Measurements from ENCODE around the gene AHCY.
"Not testable (repeated sequence)": the region's sequence is repeated elsewhere in the genome, so short reads cannot be mapped to it uniquely, and the experiment has no call there.

AHCY gene

DNA sequence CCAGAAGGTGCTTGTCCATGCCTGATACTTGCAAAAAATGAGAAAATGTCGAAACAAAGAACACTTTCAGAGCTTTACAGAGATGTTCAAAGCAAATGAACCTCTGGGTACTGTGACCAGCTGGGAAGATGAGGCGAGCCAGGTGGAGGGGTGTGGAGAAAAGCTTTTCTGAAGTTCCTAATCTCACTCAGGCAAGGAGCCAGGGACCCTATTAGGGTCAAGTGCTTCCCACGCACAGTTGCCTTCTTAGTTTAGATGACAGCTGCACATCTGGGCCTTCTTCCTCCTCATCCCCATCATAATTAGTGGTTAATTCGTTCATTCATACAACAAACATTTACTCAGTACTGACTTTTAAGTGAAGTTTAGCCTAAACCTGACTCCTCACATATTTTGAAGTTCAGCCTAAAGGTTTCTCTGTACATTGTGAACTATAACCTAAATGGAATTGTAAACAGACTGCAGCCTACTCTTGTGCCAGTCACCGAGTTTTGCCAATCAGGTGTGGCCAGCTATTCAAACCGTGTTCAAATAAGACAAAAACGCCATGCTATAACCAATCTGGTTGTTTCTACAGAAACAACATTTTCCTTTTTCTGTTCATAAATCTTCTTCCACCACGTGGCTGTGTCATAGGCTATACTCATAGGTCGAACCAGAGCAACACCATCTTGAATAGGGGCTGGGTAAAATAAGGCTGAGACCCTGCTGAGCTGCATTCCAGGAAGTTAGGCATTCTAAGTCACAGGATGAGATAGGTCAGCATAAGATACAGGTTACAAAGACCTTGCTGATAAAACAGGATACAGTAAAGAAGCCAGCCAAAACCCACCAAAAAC, 19.3 kb upstream of the AHCY start:
- DNase-seq = no peak

DNA sequence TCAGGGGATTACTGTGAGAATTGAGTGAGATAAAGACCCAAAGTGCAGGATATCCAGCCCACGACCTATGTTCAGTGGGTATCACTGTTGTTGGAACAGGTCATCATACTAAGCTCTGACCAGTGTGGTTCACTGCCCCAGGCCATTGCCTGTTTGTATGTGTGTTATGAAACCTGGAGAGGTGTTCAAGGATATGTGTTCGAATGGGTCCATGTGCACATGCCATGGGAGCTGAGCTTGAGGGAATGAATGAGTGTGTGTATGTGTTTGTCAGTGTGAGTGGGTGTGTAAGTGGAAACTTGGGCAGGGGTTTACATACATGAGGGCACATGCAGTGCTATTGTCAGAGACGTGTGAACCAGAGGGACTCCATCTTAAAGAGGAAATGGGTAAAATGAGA, 17.7 kb upstream of the AHCY start:
- no peak for DNase-seq

GRCh38 chr20:34318609-34319443, 15.7 kb upstream of the AHCY start:
- no peak for DNase-seq

- DNase-seq = peak; percentile 52
Measured at GRCh38 chr20:34316196-34316814, 13.2 kb upstream of the AHCY start.

GRCh38 chr20:34315236-34315635, 12.1 kb upstream of the AHCY start:
- no peak for DNase-seq

DNA sequence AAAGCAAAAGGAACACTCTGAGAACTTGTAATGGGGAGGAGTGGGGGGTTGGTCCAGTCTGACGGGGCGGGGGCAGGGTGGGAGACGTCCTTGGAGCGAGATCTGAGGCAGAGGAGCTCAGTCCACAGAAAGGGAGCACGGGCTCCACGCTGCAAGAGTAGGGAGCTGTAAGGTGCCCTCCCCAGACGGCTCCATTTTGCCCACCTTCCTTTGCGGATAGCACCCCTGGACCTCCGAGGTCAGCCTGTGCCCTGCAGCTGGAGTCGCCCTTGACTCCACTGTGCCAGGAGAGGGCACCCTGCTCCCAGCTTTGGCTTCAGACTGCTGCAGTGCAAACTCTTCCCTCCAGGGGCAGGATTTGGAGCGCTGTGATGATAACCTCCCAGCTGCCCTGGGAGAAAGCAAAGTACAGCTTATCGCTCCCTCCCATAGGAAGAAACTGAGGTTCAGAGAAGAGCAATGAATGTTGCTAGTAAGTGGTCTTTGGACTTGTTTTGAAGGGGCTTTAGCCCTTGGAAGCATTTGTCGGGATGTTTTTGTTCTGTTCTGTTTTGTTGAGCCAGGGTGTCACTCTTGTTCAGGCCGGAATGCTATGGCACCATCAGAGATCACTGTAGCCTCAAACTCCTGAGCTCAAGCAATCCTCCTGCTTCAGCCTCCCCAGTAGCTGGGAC, 9.5 kb upstream of the AHCY start:
- peak; percentile 84 for DNase-seq

DNA sequence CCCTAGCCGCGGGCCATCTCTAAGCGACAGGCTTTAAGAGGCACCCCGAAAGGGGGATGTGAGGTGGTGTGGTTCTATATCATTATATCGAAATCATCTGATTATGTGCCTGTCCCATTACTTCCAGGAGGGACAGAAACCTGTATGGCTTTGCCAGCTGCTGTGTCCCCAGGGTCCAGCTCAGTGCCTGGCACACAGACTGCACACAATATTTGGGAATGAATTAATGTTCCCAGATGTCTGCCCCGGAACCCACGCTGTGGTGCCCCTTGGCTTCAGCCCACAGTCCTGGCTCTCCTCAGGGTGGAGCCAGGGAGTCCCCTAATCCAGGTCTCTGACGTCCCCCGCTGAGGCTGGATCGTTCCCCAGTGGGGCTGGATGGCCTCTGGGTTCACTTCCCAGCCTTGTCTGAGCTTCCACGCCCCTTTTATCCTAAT, 8.9 kb upstream of the AHCY start:
- no peak for DNase-seq

DNA sequence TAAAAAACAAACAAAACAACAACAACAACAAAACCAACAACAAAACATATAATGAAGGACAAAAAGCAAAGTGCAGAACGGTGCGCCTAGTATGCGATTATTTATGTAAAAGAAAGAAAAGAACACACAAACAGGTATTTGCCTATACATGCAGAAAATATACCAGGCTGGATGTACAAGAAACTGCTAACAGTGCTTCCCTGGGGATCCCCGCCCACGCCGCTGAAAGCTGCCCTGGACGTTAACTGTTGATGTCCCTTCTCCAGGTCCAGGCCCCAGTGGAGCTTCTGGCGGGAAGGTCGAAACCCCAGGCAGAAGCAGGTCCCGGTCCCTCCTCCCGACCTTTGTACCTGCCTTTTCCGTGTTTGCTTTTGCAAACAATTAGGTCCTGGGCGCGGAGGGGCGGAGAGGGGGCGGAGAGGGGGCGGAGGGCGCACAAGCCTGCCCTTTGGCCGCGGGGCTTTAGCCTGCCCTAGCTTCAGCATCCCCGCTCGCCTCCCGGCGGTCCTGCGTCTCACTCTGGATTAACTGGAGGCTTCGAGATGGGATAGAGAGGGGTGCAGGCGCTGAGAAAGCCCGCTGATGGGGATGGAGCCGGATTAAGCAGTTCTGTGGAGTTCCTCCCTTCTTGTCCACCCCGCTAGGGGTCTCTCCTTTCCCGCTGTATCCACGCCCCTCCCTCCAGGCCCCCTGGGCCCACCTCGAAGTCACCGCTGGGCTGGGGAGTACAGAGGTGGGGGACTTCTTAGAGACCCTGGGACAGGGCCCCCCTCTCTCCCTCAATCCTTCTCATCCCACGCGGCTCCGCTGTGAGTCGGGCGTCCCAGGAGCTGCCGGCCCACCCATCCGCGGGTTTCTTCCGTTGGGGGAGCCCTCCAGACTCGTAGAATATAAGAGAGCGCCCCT, 8.2 kb upstream of the AHCY start:
- DNase-seq = no peak

- no peak for DNase-seq
Measured at GRCh38 chr20:34310481-34311117, 7.4 kb upstream of the AHCY start.

DNA sequence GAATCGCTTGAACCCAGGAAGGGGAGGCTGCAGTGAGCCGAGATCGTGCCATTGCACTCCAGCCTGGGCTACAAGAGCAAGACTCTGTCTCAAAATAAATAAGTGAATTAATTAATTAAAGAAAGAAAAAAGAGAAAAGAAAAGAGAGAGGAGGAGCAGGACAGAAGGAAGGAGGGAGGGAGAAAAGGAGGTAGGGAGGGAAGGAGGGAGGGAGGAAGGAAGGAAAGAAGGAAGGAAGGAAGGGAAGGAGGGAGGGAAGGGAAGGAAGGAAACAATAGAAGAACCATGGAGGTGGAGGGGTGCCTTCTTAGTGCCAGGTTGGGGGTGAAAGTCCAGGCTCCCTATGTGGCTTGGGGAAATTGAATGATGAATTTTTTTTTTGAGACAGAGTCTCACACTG, 6.5 kb upstream of the AHCY start:
- no peak for DNase-seq

DNA sequence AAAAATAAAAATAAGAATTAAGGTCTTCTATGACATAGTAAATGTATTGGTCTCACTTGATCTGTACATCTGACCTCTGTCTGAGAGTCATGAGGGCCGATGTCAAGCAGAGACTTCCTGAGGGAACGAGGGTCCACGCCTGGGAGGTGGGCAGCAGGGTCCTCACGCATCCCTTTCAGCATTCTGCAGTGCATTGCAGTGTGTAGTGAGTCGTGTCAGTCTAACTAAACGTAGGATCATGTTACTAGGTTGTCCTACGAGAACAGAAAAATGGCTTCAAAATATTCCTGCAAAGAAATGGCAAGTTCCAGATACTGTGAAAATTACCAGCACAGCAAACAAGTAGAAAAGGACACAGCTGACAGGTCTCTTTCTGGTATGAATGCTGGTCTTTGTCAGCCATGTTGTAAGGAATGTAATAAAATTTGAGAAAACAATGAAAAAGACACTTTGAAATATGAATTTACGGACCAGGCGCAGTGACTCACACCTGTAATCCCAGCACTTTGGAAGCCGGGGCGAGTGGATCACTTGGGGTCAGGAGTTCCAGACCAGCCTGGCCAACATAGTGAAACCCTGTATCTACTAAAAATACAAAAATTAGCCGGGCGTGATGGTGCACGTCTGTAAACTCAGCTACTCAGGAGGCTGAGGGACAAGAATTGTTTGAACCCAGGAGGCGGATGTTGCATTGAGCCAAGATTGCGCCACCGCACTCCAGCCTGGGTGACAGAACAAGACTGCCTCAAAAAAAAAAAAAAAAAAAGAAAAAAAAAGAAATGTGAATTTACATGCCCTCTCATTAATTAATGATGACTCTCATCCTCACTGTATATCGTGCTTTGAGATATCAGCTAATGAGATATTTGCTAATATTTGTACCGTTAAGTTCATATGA, 2.4 kb upstream of the AHCY start:
- no peak for DNase-seq

- peak; percentile 39 for DNase-seq
Measured at GRCh38 chr20:34302312-34302722, 838 bp downstream of the AHCY start.

DNA sequence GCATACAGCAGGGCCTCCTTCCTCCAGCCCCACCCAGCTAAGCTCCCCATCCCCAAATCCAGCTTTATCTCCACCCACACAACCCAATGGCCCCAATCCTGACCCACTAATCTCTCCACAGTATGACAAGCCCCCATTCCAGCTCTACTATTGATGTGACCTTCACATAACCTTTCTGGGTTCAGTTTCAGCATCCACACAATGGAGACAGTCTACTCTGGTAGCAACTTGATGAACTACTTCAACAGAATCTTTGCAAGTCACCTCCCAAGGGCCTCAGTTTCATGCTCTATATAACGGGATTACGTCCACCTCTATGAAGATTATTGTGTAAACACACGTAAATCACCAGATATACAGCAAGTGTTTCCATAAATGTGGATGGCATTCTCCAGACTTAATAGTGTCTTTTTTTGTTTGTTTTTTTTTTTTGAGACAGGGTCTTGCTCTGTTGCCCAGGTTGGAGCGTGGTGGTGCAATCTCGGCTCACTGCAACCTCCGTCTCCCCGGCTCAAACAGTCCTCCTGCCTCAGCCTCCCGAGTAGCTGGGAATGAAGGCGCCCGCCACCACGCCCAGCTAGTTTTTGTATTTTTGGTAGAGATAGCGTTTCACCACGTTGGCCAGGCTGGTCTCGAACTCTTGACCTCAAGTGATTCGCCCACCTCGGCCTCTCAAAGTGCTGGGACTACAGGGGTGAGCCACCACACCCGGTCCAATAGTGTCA, 1.4 kb downstream of the AHCY start:
- no peak for DNase-seq

- DNase-seq = no peak
Measured at GRCh38 chr20:34300809-34301586, 2.2 kb downstream of the AHCY start.

- DNase-seq = no peak
Measured at GRCh38 chr20:34300256-34300806, 2.8 kb downstream of the AHCY start.

DNA sequence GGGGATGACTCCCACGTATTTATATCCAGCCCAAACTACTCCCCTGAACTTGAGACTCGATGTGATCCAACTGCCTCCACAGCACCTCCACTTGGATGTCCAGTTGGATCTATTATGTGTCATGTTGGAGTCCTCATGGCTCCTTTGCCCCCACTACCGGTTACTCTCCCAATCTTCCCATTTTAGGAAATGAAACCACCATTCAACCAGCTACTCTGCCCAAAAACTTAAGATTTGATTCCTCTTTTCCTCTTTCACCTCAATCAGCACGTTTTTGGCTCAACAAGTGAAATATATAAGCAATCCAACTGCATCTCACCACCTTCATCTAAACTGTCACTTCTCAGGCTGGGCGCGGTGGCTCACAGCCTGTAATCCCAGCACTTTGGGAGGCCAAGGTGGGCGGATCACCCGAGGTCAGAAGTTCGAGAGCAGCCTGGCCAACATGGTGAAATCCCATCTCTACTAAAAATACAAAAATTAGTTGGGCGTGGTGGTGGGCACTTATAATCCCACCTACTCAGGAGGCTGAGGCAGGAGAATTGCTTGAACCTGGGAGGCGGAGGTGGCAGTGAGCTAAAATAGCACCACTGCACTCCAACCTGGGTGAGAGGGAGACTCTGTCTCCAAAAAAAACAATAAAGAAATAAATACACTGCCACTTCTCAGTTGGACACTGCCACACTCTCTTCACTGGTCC, 3.4 kb downstream of the AHCY start:
- no peak for DNase-seq

DNA sequence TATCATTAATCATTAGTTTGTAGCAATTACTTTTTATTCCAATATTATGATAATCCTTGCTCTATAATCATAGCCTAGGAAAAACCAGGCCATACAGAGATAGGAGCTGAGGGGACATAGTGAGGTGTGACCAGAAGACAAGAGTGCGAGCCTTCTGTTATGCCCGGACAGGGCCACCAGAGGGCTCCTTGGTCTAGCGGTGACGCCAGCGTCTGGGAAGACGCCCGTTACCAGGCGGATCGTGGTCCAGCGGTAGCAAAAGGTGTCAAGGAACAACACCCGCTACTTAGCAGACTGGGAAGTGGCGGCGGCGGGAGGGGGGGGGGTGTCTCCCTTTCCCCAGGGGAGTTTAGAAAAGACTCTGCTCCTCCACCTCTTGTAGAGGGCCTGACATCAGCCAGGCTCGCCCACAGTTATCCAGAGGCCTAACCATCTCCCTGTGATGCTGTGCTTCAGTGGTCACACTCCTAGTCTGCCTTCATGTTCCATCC, 4.8 kb downstream of the AHCY start:
- not testable (repeated sequence) for DNase-seq

Data from fibroblast of skin of back (primary cell).